Measurements from ENCODE around the gene RNF224. TPM values are rescaled to one million over a fixed set of nuclear protein-coding genes. Genes with fewer than 3 reads are reported as not detected.

RNF224 gene
- total RNA-seq, 4 donors from 2014 or later, result not detected

DNA sequence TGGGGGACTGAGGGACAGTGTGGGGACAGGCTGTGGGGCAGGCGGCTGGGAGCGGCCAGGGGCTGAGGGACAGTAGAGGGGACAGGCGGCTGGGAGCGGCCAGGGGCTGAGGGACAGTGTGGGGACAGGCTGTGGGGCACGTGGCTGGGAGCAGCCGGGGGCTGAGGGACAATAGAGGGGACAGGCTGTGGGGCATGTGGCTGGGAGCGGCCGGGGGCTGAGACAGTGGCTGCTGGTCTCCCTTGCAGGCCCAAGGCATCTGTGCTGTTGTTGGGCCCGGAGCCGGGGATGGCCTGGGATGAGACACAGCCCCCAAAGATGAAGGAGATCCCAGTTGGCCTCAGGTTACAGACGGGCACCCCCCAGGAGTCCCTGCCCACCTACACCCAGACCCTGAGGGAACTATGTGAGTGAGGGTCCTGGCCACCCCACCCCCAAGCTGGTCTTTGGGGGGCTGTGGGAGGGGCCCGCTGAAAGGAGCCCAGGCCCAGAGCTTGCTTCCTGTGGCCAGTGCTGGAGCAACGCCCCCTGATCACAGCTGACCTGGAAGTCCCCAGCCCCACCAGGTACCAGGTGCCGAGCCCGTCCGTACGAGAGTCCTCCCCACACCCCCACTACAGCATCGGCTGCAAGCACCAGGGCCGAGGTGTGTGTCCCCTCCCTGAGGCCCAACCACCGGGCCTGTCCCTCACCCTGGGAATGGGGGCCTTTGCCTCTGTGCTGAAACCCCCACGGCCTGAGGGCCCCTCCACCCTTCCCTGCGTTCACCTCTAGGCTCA, 24.4 kb downstream of the RNF224 start:
- H3K4me3 ChIP-seq, result no peak overlapping the region
- no peaks in the 10 kb centered on the region for H3K27me3 ChIP-seq
- 76 to 84% methylated on average over 20 to 21 of the region's 22 CpGs for WGBS, 2 donors
- TF ChIP-seq EP300 (IDR thresholded peaks at IDR 0.05) (no peak), POLR2A (IDR thresholded peaks at IDR 0.05) (no peak)
- TF ChIP-seq, protein P1, sequence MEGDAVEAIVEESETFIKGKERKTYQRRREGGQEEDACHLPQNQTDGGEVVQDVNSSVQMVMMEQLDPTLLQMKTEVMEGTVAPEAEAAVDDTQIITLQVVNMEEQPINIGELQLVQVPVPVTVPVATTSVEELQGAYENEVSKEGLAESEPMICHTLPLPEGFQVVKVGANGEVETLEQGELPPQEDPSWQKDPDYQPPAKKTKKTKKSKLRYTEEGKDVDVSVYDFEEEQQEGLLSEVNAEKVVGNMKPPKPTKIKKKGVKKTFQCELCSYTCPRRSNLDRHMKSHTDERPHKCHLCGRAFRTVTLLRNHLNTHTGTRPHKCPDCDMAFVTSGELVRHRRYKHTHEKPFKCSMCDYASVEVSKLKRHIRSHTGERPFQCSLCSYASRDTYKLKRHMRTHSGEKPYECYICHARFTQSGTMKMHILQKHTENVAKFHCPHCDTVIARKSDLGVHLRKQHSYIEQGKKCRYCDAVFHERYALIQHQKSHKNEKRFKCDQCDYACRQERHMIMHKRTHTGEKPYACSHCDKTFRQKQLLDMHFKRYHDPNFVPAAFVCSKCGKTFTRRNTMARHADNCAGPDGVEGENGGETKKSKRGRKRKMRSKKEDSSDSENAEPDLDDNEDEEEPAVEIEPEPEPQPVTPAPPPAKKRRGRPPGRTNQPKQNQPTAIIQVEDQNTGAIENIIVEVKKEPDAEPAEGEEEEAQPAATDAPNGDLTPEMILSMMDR (IDR thresholded peaks at IDR 0.05), result no peak
- no peak for DNase-seq (ENCODE audit: low spot score in 2 of 2)
- peaks cover 0 to 31% (median 19%) of the 10 kb centered on the region in 4 donors for H3K4me1 ChIP-seq
- H3K36me3 ChIP-seq, result peaks cover 0 to 6% (median 0%) of the 10 kb centered on the region in 3 donors
- H3K9me3 ChIP-seq, result no peaks in the 10 kb centered on the region
- H3K27ac ChIP-seq, result no peak overlapping the region

DNA sequence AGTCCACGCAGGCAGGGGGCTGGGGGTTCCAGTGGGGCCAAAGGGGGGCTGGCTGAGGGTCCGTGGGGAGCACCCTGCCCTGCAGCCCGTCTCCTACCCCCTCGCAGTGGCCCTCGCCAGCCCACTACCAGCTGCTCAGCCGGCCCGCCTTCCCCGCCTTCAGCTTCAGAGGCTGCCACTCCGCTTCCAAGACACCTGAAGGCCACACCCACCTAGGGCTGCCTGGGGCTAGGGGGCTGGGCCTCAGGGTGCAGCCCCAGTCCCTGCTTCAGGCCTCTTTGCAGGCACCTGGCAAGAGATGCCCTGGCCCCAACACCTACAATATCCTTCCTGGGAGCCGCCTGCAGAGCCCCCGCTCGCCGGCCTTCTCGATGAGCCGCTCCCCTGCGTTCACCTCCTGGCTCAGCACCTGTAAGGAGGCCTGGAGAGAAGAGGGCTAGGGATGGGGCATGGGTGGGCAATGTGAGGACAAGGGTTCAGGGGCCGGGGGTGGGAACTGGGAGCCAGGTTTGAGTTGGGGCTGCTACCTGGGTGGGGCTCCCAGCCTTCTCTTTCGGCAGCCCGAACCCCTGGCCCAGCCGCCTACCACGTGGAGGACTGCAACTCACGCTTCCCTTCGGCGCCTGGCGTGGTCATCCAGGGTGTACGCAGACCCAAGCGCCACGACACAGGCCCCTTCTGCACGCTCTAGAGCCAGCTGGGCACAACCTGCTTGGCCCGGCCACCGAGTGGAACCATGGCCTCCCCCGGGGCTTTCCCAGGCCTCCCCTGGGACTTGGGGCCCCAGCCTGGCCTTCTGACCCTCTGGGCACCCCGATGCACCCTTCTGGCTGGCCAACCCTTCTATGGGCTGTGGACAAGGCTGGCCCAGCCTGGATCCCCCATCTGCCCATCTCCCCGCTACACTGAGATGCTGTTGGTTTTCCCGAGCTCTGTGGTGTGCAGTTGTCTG, 25.5 kb downstream of the RNF224 start:
- Histone ChIP-seq H3K27me3 (no peaks in the 10 kb centered on the region), H3K9me3 (no peaks in the 10 kb centered on the region), H3K27ac (no peak overlapping the region), H3K36me3 (peaks cover 0 to 15% (median 5%) of the 10 kb centered on the region in 3 donors), H3K4me3 (no peak overlapping the region), H3K4me1 (peaks cover 0 to 38% (median 22%) of the 10 kb centered on the region in 4 donors)
- TF ChIP-seq POLR2A (IDR thresholded peaks at IDR 0.05) (no peak), EP300 (IDR thresholded peaks at IDR 0.05) (no peak)
- TF ChIP-seq, protein P1 (IDR thresholded peaks at IDR 0.05), result no peak
- 81 to 92% methylated on average over 22 to 28 of the region's 35 CpGs for WGBS, 2 donors
- no peak for DNase-seq (ENCODE audit: low spot score in 2 of 2)

DNA sequence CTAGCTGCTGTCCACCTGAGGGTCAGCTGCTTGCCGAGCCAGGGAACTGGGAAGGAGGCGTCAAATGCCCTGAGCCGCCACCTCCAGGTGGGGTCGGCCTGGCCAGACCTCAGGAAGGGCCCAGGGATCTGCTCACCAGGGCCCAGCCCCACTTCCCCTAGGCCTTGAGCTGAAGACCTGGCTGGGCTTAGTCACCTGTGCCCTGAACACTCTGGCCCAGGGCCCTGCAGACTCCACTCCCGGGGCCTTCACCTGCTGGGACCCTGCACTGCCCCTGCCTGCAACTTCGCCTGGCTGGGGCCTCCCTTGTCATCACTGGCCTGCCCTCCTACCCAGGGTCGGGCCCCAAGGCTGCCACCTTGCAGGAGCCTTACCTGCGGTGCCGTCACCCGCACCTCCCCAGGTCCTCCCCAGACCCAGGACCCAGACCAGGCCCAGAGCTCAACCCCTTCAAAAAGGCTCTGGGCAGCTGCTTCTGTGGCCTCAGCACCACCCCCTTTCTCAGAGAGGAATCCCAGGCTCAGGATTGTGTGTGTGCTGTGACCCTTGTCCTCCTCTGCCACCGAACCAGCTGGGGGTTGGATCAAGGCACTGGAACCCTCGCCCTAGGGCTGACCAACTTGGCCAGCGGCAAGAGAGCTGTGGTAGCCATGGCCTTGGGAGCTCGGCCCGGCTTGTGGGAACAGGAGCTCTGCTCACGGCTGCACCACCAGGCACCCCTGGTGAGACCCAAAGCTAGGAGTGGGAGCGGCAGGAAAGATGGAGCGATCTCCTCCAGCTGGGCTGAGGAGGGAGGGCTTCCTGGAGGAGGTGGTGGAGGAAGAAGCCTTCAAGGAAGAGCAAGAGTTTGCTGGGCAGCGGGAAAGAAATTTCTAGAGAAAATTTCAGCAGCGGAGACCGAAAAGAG, 26.7 kb downstream of the RNF224 start:
- H3K4me3 ChIP-seq, result peak overlapping the region; percentile 72 to 100 (median 89)
- H3K4me1 ChIP-seq, result peaks cover 0 to 38% (median 22%) of the 10 kb centered on the region in 4 donors
- no peaks in the 10 kb centered on the region for H3K27me3 ChIP-seq
- peaks cover 0 to 26% (median 5%) of the 10 kb centered on the region in 3 donors for H3K36me3 ChIP-seq
- DNase-seq (ENCODE audit: low spot score in 2 of 2), result no peak
- H3K9me3 ChIP-seq, result no peaks in the 10 kb centered on the region
- WGBS, 2 donors, result 50 to 58% methylated on average over 16 to 18 of the region's 21 CpGs
- peak overlapping the region in 3 of 4 donors; percentile 84 to 87 (median 87) for H3K27ac ChIP-seq
- TF ChIP-seq EP300 (IDR thresholded peaks at IDR 0.05) (no peak), POLR2A (IDR thresholded peaks at IDR 0.05) (no peak)

DNA sequence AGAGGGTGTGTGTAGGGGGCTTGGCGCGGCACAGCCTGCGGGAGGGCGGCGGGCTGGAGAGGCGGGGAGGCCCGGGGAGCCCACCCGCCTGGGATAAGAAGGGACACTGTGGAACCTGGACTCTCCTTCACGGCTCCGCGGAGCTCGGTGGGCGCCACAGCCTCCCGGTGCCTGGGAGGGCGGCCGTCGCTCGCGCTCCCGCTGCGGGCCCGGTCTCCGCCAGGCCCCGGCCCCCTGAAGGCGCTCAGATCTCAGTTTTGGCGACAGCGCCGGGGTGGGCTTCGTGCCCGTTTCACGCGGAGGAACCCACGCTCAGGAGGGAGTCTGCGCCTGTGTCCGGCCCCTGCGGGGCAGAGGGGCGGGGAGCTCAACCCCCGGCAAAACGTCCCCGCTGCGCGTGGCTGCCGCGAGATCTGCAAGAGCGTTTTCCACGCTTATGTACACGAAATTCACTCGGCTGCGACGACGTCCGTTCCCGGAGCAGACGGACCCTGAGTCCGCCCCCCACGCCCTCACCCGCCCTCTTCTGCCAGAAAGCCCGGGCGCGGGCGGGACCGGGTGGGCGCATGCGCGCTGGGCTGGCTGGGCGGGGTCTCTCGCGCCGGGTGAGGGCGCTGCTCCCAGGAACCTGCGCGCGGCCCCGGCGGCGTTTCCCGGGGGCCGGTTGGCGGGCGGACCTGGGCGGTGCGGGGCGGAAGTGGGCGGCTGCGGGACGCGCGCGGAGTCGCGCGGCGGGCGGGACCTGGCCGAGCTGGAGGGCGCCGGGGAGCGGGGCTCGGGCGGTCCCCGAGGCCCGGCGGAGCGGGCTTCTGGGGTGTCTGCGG, 27.5 kb downstream of the RNF224 start, which contains the start of gene NELFB:
Gene NELFB (plus strand): TSS at position 704 of the 824 bp plus-strand sequence.
- no peaks in the 10 kb centered on the region for H3K27me3 ChIP-seq
- H3K36me3 ChIP-seq, result peaks cover 0 to 31% (median 5%) of the 10 kb centered on the region in 3 donors
- peak within 1 kb of the TSS; percentile 67 to 87 (median 86) for H3K27ac ChIP-seq
- H3K4me3 ChIP-seq, result peak within 1 kb of the TSS; percentile 72 to 100 (median 98)
- 1 to 3% methylated on average over 39 to 48 of the region's 105 CpGs for WGBS, 2 donors
- DNase-seq (ENCODE audit: low spot score in 2 of 2), result peak; percentile 77 to 84
- TF ChIP-seq, protein P1 (IDR thresholded peaks at IDR 0.05), result peak in 3 of 5 experiments; percentile 9 to 59 (median 15)
- TF ChIP-seq POLR2A (IDR thresholded peaks at IDR 0.05) (peak in 1 of 2 donors; percentile 58), EP300 (IDR thresholded peaks at IDR 0.05) (peak; percentile 37 to 65)
- peaks cover 0 to 38% (median 22%) of the 10 kb centered on the region in 4 donors for H3K4me1 ChIP-seq
- H3K9me3 ChIP-seq, result no peaks in the 10 kb centered on the region

All from tibial nerve (tissue), 4 donors.